Aorta (tissue), 5 donors: ENCODE measurements around the gene IL1RL1. TPM values are rescaled to one million over a fixed set of nuclear protein-coding genes. Genes with fewer than 3 reads are reported as not detected.

Experiments used
- ATAC-seq: fragments of 200-7000 bp; cut with Tn5 transposase; one replicate; pipeline ENCODE4 v1.9.1; 2022; ENCODE audit warnings: moderate library complexity; ENCODE audit not compliant: low FRiP score
- DNase-seq, 2 donors: peaks; one replicate each; pipeline ENCODE4 v3.0.0-alpha.2; 2020
- H3K27ac ChIP-seq, 2 donors: one replicate each; pipeline ENCODE4 v1.5.1; 2013; ENCODE audit warnings: low read length in 2 of 2, mild to moderate bottlenecking in 2 of 2, moderate library complexity in 2 of 2, control low read depth in 1 of 2, inconsistent platforms in 1 of 2, low read depth in 1 of 2
- H3K27me3 ChIP-seq, 2 donors: one replicate each; pipeline ENCODE4 v1.6.1; 2013; ENCODE audit warnings: control low read depth in 1 of 2, low read length in 1 of 2, mild to moderate bottlenecking in 1 of 2, moderate library complexity in 1 of 2; ENCODE audit not compliant: insufficient read depth in 2 of 2, control insufficient read depth in 1 of 2
- H3K36me3 ChIP-seq, 2 donors: one replicate each; pipeline ENCODE4 v1.6.1; 2013; ENCODE audit warnings: control low read depth in 1 of 2, low read length in 1 of 2, mild to moderate bottlenecking in 1 of 2; ENCODE audit not compliant: insufficient read depth in 2 of 2, control insufficient read depth in 1 of 2
- H3K4me1 ChIP-seq, 2 donors: one replicate each; pipeline ENCODE4 v1.6.1; 2013; ENCODE audit warnings: low read length in 2 of 2, control low read depth in 1 of 2, mild to moderate bottlenecking in 1 of 2, moderate library complexity in 1 of 2; ENCODE audit not compliant: insufficient read depth in 2 of 2, control insufficient read depth in 1 of 2
- H3K4me3 ChIP-seq, 2 donors: one replicate each; pipeline ENCODE4 v1.5.1; 2013; ENCODE audit warnings: low read length in 2 of 2, control low read depth in 1 of 2, mild to moderate bottlenecking in 1 of 2
- H3K9me3 ChIP-seq: one replicate; pipeline ENCODE4 v1.6.1; 2013; ENCODE audit warnings: mild to moderate bottlenecking, low read length; ENCODE audit not compliant: control insufficient read depth
- WGBS, 2 donors: extraction: QIAGEN DNeasy Blood & Tissue Kit; methylation state at CpG; one replicate each; pipeline ENCODE4 v1.1.7; 2013; 5-methylcytosine and 5-hydroxymethylcytosine counted together
- intact Hi-C, 2 donors: fragments of 100-400 bp; cut with DNase I; formaldehyde crosslinking; loops; one replicate each; pipeline versions ENCODE4 v1.14.2 to v1.15.0; 2022
- polyA plus RNA-seq, 2 donors: library from polyadenylated mRNA; stranded (reverse); fragments of 200-250 nt; gene quantifications; one replicate each; pipeline ENCODE4 v1.2.3, GENCODE V29; 2013
- total RNA-seq, 2 donors: library from RNA; stranded (reverse); fragmentation: NEBNext Ultra II Directional; extraction: Animal tissue kit (Norgen Biotek cat#: 25700); gene quantifications; one replicate each; pipeline ENCODE4 v1.2.1, GENCODE V29; 2021
- donor health status: healthy with polysubstance abuse.
- donor health status: Bipolar disorder and iron deficiency.
- donor health status: DM: no; HTN: no; CAD: no.
- donor health status: DM: no; HTN: no; CAD: no.
- donor health status: DM: yes; HTN: yes; CAD: no.

IL1RL1 gene
- total and polyA plus RNA-seq, 4 donors: 2.5 to 8.1 (median 7.2) TPM

GRCh38 chr2:102302458-102302857 is 8.9 kb upstream of the IL1RL1 start:
- intact Hi-C loops: no loop called here
- Histone ChIP-seq H3K4me1 (no peaks in the 10 kb centered on the region), H3K36me3 (no peaks in the 10 kb centered on the region), H3K9me3 (no peaks in the 10 kb centered on the region), H3K27ac (no peak overlapping the region), H3K27me3 (no peaks in the 10 kb centered on the region), H3K4me3 (no peak overlapping the region)
- ATAC-seq (no peak), DNase-seq (no peak)
- WGBS, 2 donors: 87 to 91% methylated on average over 3 of the region's 3 CpGs

GRCh38 chr2:102303589-102303988 is 7.8 kb upstream of the IL1RL1 start:
- Histone ChIP-seq H3K9me3 (no peaks in the 10 kb centered on the region), H3K27me3 (no peaks in the 10 kb centered on the region), H3K4me1 (no peaks in the 10 kb centered on the region), H3K36me3 (no peaks in the 10 kb centered on the region), H3K4me3 (no peak overlapping the region), H3K27ac (no peak overlapping the region)
- DNase-seq (no peak), ATAC-seq (no peak)
- WGBS, 2 donors: 86% methylated on average over 3 of the region's 3 CpGs
- intact Hi-C loops: no loop called here

GRCh38 chr2:102304268-102304667 is 7.1 kb upstream of the IL1RL1 start:
- H3K36me3 ChIP-seq: no peaks in the 10 kb centered on the region
- H3K27me3 ChIP-seq: no peaks in the 10 kb centered on the region
- no peak overlapping the region for H3K4me3 ChIP-seq
- intact Hi-C loops: no loop called here
- ATAC-seq (no peak), DNase-seq (no peak)
- H3K9me3 ChIP-seq: no peaks in the 10 kb centered on the region
- WGBS, 2 donors: 82 to 89% methylated on average over 2 of the region's 2 CpGs
- no peak overlapping the region for H3K27ac ChIP-seq
- H3K4me1 ChIP-seq: no peaks in the 10 kb centered on the region

- intact Hi-C loops: no loop called here
- Histone ChIP-seq H3K27ac (no peak overlapping the region), H3K4me3 (no peak overlapping the region), H3K9me3 (no peaks in the 10 kb centered on the region), H3K4me1 (no peaks in the 10 kb centered on the region), H3K27me3 (no peaks in the 10 kb centered on the region), H3K36me3 (no peaks in the 10 kb centered on the region)
- 77 to 80% methylated on average over 11 of the region's 11 CpGs for WGBS, 2 donors
- DNase-seq (no peak), ATAC-seq (no peak)
Observed at GRCh38 chr2:102304711-102305611, 6.4 kb upstream of the IL1RL1 start.

GRCh38 chr2:102306125-102306524 is 5.2 kb upstream of the IL1RL1 start:
- ATAC-seq (no peak), DNase-seq (no peak)
- Histone ChIP-seq H3K4me1 (no peaks in the 10 kb centered on the region), H3K27ac (no peak overlapping the region), H3K4me3 (no peak overlapping the region), H3K36me3 (no peaks in the 10 kb centered on the region), H3K9me3 (no peaks in the 10 kb centered on the region), H3K27me3 (peaks cover 0 to 1% of the 10 kb centered on the region in 2 donors)
- 69 to 74% methylated on average over 1 of the region's 1 CpG for WGBS, 2 donors
- intact Hi-C loops: no loop called here

GRCh38 chr2:102313025-102313424 is 1.7 kb downstream of the IL1RL1 start:
- intact Hi-C loops: no loop called here
- peaks cover 0 to 1% of the 10 kb centered on the region in 2 donors for H3K27me3 ChIP-seq
- WGBS, 2 donors: 92 to 98% methylated on average over 2 of the region's 2 CpGs

GRCh38 chr2:102313471-102313870 is 2.1 kb downstream of the IL1RL1 start:
- Histone ChIP-seq H3K36me3 (no peaks in the 10 kb centered on the region), H3K27me3 (peaks cover 0 to 1% of the 10 kb centered on the region in 2 donors), H3K9me3 (no peaks in the 10 kb centered on the region), H3K27ac (no peak overlapping the region), H3K4me1 (no peaks in the 10 kb centered on the region), H3K4me3 (no peak overlapping the region)
- ATAC-seq (no peak), DNase-seq (no peak)
- intact Hi-C loops: no loop called here
- WGBS, 2 donors: 86 to 99% methylated on average over 8 of the region's 8 CpGs

More at GRCh38 chr2:102313025-102313424, 1.7 kb downstream of the IL1RL1 start:
- Histone ChIP-seq H3K36me3 (no peaks in the 10 kb centered on the region), H3K27ac (no peak overlapping the region), H3K9me3 (no peaks in the 10 kb centered on the region), H3K4me3 (no peak overlapping the region), H3K4me1 (no peaks in the 10 kb centered on the region)
- no peak for ATAC-seq
- DNase-seq: no peak

GRCh38 chr2:102313950-102314349 is 2.6 kb downstream of the IL1RL1 start:
- Histone ChIP-seq H3K27me3 (peaks cover 0 to 1% of the 10 kb centered on the region in 2 donors), H3K27ac (no peak overlapping the region), H3K4me1 (no peaks in the 10 kb centered on the region), H3K9me3 (no peaks in the 10 kb centered on the region), H3K4me3 (no peak overlapping the region), H3K36me3 (no peaks in the 10 kb centered on the region)
- intact Hi-C loops: no loop called here
- 89 to 94% methylated on average over 3 of the region's 3 CpGs for WGBS, 2 donors
- ATAC-seq: no peak
- DNase-seq: no peak

GRCh38 chr2:102315921-102316320 is 4.6 kb downstream of the IL1RL1 start:
- Histone ChIP-seq H3K4me3 (no peak overlapping the region), H3K27me3 (no peaks in the 10 kb centered on the region), H3K27ac (no peak overlapping the region), H3K4me1 (no peaks in the 10 kb centered on the region), H3K36me3 (no peaks in the 10 kb centered on the region), H3K9me3 (no peaks in the 10 kb centered on the region)
- 79 to 86% methylated on average over 2 of the region's 2 CpGs for WGBS, 2 donors
- no peak for ATAC-seq
- no peak for DNase-seq
- intact Hi-C loops: no loop called here
